ENCODE measurements around the gene FAM234B. TPM values are rescaled to one million over a fixed set of nuclear protein-coding genes. Genes with fewer than 3 reads are reported as not detected.
A peak's percentile ranks its signal among the peaks of the same experiment; 100 is the strongest.

FAM234B gene
- total and polyA plus RNA-seq, 7 donors, result 0.89 to 4.0 (median 2.1) TPM

DNA sequence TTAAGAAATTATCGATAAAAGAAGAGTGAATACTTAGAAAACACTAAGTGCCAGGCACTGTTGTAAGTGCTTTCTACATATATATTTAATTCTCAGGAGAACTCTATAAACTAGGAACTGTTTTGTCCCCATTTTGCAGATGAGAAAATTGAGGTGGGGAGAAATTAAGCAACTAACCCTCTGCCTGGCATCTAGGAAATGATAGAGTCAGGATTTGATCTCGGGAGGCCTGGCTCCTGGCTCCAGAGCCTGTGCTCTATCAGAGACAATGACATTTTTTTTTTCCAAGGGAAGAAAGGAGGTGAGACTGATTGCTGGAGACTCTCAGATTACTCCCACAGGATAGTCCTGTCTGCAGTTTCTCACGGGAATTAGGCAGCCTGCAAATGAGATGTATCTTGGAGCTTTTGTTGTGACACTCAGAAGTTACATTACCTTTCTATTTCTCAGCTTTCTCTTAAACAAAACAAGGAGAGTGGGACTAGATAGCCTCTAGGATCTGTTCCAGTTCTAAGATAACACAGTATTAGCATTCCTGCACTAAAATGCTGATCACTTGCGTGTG, 1.4 kb upstream of the FAM234B start:
- Histone ChIP-seq H3K4me1 (peaks cover 3% of the 10 kb centered on the region), H3K27ac (no peak overlapping the region), H3K27me3 (ENCODE audit: insufficient read depth in 3 of 3, low read length in 2 of 3) (no peaks in the 10 kb centered on the region), H3K4me3 (no peak overlapping the region), H3K36me3 (ENCODE audit: insufficient read depth in 1 of 2, low read depth in 1 of 2) (no peaks in the 10 kb centered on the region), H3K9me3 (no peaks in the 10 kb centered on the region)
- TF ChIP-seq, protein P1, sequence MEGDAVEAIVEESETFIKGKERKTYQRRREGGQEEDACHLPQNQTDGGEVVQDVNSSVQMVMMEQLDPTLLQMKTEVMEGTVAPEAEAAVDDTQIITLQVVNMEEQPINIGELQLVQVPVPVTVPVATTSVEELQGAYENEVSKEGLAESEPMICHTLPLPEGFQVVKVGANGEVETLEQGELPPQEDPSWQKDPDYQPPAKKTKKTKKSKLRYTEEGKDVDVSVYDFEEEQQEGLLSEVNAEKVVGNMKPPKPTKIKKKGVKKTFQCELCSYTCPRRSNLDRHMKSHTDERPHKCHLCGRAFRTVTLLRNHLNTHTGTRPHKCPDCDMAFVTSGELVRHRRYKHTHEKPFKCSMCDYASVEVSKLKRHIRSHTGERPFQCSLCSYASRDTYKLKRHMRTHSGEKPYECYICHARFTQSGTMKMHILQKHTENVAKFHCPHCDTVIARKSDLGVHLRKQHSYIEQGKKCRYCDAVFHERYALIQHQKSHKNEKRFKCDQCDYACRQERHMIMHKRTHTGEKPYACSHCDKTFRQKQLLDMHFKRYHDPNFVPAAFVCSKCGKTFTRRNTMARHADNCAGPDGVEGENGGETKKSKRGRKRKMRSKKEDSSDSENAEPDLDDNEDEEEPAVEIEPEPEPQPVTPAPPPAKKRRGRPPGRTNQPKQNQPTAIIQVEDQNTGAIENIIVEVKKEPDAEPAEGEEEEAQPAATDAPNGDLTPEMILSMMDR (IDR thresholded peaks at IDR 0.05), result no peak
- 72 to 84% (median 80%) methylated on average over 4 of the region's 4 CpGs for WGBS, 3 donors
- intact Hi-C loops (cut with DNase I), result loop anchor here (5.0 to 10.0 kb wide), 2 partner anchors 40 to 128 kb away; partner anchors contain the start of gene HEBP1 (in 2 of the 2)
- no peak for ATAC-seq
- DNase-seq, result no peak

DNA sequence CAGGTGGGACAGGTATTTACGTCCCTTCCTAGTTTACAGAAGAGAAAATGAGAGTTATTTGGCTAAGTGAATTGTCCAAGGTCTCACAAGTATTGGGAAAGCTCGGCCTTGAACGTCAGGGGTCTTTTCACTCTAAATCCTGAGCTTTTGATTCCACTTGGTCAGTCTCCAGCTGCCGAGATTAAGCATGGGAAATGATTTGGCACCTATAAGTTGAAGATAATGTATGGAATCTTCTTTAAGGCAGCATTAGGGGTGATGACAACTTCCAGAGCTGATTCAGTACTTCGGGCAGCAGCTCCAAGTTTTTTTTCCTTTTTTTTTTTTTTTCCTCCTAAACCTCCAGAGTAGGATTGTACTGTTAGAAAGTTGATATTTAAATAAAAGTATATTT, 722 bp downstream of the FAM234B start:
- peak overlapping the region; percentile 100 for H3K4me3 ChIP-seq
- no peaks in the 10 kb centered on the region for H3K9me3 ChIP-seq
- 6 to 9% (median 7%) methylated on average over 5 of the region's 5 CpGs for WGBS, 3 donors
- no peaks in the 10 kb centered on the region for H3K27me3 ChIP-seq (ENCODE audit: insufficient read depth in 3 of 3, low read length in 2 of 3)
- no peak for DNase-seq
- intact Hi-C loops (cut with DNase I), result loop anchor here (5.0 to 10.0 kb wide), 2 partner anchors 43 to 130 kb away; partner anchors contain the start of gene HEBP1 (in 2 of the 2)
- TF ChIP-seq, protein P1 (IDR thresholded peaks at IDR 0.05), result no peak
- H3K36me3 ChIP-seq (ENCODE audit: insufficient read depth in 1 of 2, low read depth in 1 of 2), result no peaks in the 10 kb centered on the region
- no peak for ATAC-seq
- peaks cover 3% of the 10 kb centered on the region for H3K4me1 ChIP-seq
- no peak overlapping the region for H3K27ac ChIP-seq

DNA sequence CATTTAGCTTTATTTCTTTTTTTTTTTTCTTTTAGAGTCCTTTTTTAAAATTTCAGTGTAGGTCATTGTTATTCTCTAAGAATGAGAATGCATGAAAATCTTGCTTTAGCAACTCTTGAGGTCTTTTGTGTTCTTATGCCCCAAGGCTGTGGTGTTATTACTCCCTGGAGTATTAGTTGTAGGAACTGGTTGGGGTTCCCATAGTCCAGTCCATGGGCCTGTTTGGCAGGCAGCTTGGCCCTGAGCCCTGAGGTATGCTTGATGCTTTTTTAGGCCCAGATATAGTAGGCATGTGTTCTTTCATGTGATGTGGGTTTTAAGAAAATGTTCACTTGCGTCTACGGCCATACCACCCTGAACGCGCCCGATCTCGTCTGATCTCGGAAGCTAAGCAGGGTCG, 1.6 kb downstream of the FAM234B start:
- no peak overlapping the region for H3K4me3 ChIP-seq
- no peaks in the 10 kb centered on the region for H3K27me3 ChIP-seq (ENCODE audit: insufficient read depth in 3 of 3, low read length in 2 of 3)
- H3K9me3 ChIP-seq, result no peaks in the 10 kb centered on the region
- no peak overlapping the region for H3K27ac ChIP-seq
- no peaks in the 10 kb centered on the region for H3K36me3 ChIP-seq (ENCODE audit: insufficient read depth in 1 of 2, low read depth in 1 of 2)
- DNase-seq, result no peak
- ATAC-seq, result no peak
- peaks cover 3% of the 10 kb centered on the region for H3K4me1 ChIP-seq
- TF ChIP-seq, protein P1 (IDR thresholded peaks at IDR 0.05), result no peak
- 93 to 98% (median 97%) methylated on average over 8 of the region's 8 CpGs for WGBS, 3 donors
- intact Hi-C loops (cut with DNase I), result loop anchor here in 1 of 2 donors (10.0 kb wide), 1 partner anchor 131 kb away; no protein-coding TSS in a partner anchor

- WGBS, 3 donors, result 93 to 100% (median 97%) methylated on average over 1 of the region's 1 CpG
- intact Hi-C loops (cut with DNase I), result loop anchor here in 1 of 2 donors (10.0 kb wide), 1 partner anchor 132 kb away; no protein-coding TSS in a partner anchor
These were observed 2.8 kb downstream of the FAM234B start for GRCh38 chr12:13046964-13047363.

More at GRCh38 chr12:13046964-13047363, 2.8 kb downstream of the FAM234B start:
- TF ChIP-seq, protein P1 (IDR thresholded peaks at IDR 0.05), result no peak
- Histone ChIP-seq H3K27me3 (ENCODE audit: insufficient read depth in 3 of 3, low read length in 2 of 3) (no peaks in the 10 kb centered on the region), H3K4me1 (peaks cover 3% of the 10 kb centered on the region), H3K9me3 (no peaks in the 10 kb centered on the region), H3K27ac (no peak overlapping the region), H3K36me3 (ENCODE audit: insufficient read depth in 1 of 2, low read depth in 1 of 2) (no peaks in the 10 kb centered on the region), H3K4me3 (no peak overlapping the region)
- no peak for ATAC-seq
- no peak for DNase-seq
